T-helper 17 cell (primary cell): ENCODE measurements around the gene TYRO3. TPM values are rescaled to one million over a fixed set of nuclear protein-coding genes. Genes with fewer than 3 reads are reported as not detected.

ENCODE experiments used
- total RNA-seq, 4 donors: library from RNA in 2 of 4; stranded (reverse) in 2 of 4; gene quantifications; one replicate each; pipeline ENCODE4 v1.2.3 and lab custom pipeline; 2022 to 2026

TYRO3 gene
- total RNA-seq, 2 donors from 2014 or later: 0.75 to 0.89 TPM

Other genes starting within 250 kb of the TYRO3 start
- 1 to 10 TPM in 1 of 2 donors, not detected in 1; 1.2 TPM for gene OIP5, start 226.6 kb upstream of the TYRO3 start, total RNA-seq
- 10 to 100 TPM in 1 of 2 donors, 1 to 10 TPM in 1; 7.8 to 16.3 TPM for gene NUSAP1, start 226.3 kb upstream of the TYRO3 start, total RNA-seq
- gene NDUFAF1, start 156.7 kb upstream of the TYRO3 start, total RNA-seq: 1 to 10 TPM; 3.4 to 3.8 TPM
- 10 to 100 TPM; 42.0 TPM for gene RTF1, start 142.1 kb upstream of the TYRO3 start, total RNA-seq
- under 1 TPM; 0.20 to 0.29 TPM for gene ITPKA, start 65.3 kb upstream of the TYRO3 start, total RNA-seq
- 10 to 100 TPM; 58.2 to 74.6 TPM for gene LTK, start 45.4 kb upstream of the TYRO3 start, total RNA-seq
- gene RPAP1, start 15.0 kb upstream of the TYRO3 start, total RNA-seq: 10 to 100 TPM; 26.6 to 28.4 TPM
- 10 to 100 TPM; 42.6 to 46.6 TPM for gene MGA, start 101.2 kb downstream of the TYRO3 start, total RNA-seq
- gene MAPKBP1, start 215.3 kb downstream of the TYRO3 start, total RNA-seq: 10 to 100 TPM; 30.2 to 34.6 TPM